K562 (cell line): Measurements from ENCODE around the gene OFD1. TPM values are rescaled to one million over a fixed set of nuclear protein-coding genes. Genes with fewer than 3 reads are reported as not detected.

Experiments used
- ATAC-seq: fragments of 200-7000 bp; cut with Tn5 transposase; 3 replicates; pipeline ENCODE4 v1.9.1; 2020; ENCODE audit warnings: moderate library complexity
- BruUV-seq: library from RNA; stranded (reverse); fragments of 400-500 nt; replicated peaks from 2 replicates; lab custom pipeline; 2021; lab: Mats Ljungman, UMichigan
- CTCF ChIA-PET: fragments of 300-600 bp; formaldehyde crosslinking; extraction: SDS; loops from one replicate; lab custom pipeline; 2021; ENCODE audit warnings: low intra/inter-chr PET ratio; lab: Yijun Ruan, JAX
- POLR2A ChIA-PET: fragments of 300-600, 350-650 bp; sonication (Branson Sonifier 250); formaldehyde crosslinking; extraction: SDS; loops from one replicate; lab custom pipeline; 2021; ENCODE audit warnings: antibody characterized with exemption, inconsistent platforms; lab: Yijun Ruan, JAX
- DNase-seq, 4 experiments: peaks; one replicate each; pipeline versions ENCODE4 v3.0.0 to v3.0.0-alpha.2; 2011 to 2018; ENCODE audit warnings: low spot score in 3 of 4, mixed read lengths in 3 of 4; ENCODE audit errors: extremely low read depth in 1 of 4
- FAIRE-seq: peaks from 2 replicates; lab custom pipeline; 2011; peaks lifted over from hg19 to GRCh38; lab: Jason Lieb, UNC
- H2AFZ ChIP-seq: 2 replicates; pipeline ENCODE4 v1.6.0; 2011; ENCODE audit warnings: low read depth, low read length, control low read depth, inconsistent platforms
- H3K27ac ChIP-seq: fragments of 200-600 bp; 3 replicates; pipeline ENCODE4 v1.8.0; 2011; ENCODE audit warnings: low read depth, mild to moderate bottlenecking, control low read depth, inconsistent platforms, low read length, moderate library complexity, mixed read lengths; ENCODE audit errors: extremely low read depth
- H3K27me3 ChIP-seq, 2 experiments: fragments of 300-600 bp in 1 of 2; 2 replicates in 1 of 2; 3 replicates in 1 of 2; pipeline versions ENCODE4 v1.6.0 to v1.8.0; 2011; ENCODE audit warnings: inconsistent platforms in 2 of 2, low read length in 2 of 2, mild to moderate bottlenecking in 1 of 2, mixed read lengths in 1 of 2, moderate library complexity in 1 of 2; ENCODE audit not compliant: control insufficient read depth in 2 of 2, insufficient read depth in 2 of 2
- H3K36me3 ChIP-seq: fragments of 300-600 bp; 3 replicates; pipeline ENCODE4 v1.8.0; 2011; ENCODE audit warnings: mild to moderate bottlenecking, low read length, inconsistent platforms; ENCODE audit not compliant: control insufficient read depth, insufficient read depth
- H3K4me1 ChIP-seq, 2 experiments: fragments of 200-600 bp in 1 of 2; replicated peaks in 1 of 2; 2 replicates in 1 of 2; 3 replicates in 1 of 2; pipeline versions ENCODE4 v1.5.1 to v1.8.0; 2011; ENCODE audit warnings: inconsistent platforms in 2 of 2, low read length in 2 of 2, mild to moderate bottlenecking in 1 of 2, mixed read lengths in 1 of 2, moderate library complexity in 1 of 2; ENCODE audit not compliant: control insufficient read depth in 2 of 2, insufficient read depth in 2 of 2
- H3K4me2 ChIP-seq: 2 replicates; pipeline ENCODE4 v1.6.1; 2011; ENCODE audit warnings: low read length, control low read depth, inconsistent platforms, mixed read lengths; ENCODE audit not compliant: insufficient read depth
- H3K4me3 ChIP-seq: fragments of 200-600 bp; sonication (generic), shearing (Covaris generic); 2 replicates; pipeline ENCODE4 v1.5.1; 2016; ENCODE audit warnings: control low read depth, inconsistent platforms
- H3K79me2 ChIP-seq: fragments of 200-600 bp; 3 replicates; pipeline ENCODE4 v1.8.0; 2011; ENCODE audit warnings: low read length, inconsistent platforms; ENCODE audit not compliant: control insufficient read depth, insufficient read depth
- H3K9ac ChIP-seq, 2 experiments: 2 replicates each; pipeline versions ENCODE4 v1.6.0 to v1.6.1; 2011; ENCODE audit warnings: low read depth in 2 of 2, low read length in 2 of 2, control low read depth in 1 of 2, inconsistent platforms in 1 of 2, mild to moderate bottlenecking in 1 of 2, mixed read lengths in 1 of 2; ENCODE audit not compliant: insufficient read depth in 1 of 2
- H3K9me1 ChIP-seq: one replicate; pipeline ENCODE4 v1.6.0; 2011; ENCODE audit warnings: inconsistent platforms, mild to moderate bottlenecking, low read length, moderate library complexity; ENCODE audit not compliant: control insufficient read depth, insufficient read depth
- H3K9me3 ChIP-seq: replicated peaks from 2 replicates; pipeline ENCODE4 v1.5.1; 2011; ENCODE audit warnings: low read depth, low read length, inconsistent platforms; ENCODE audit not compliant: control insufficient read depth, insufficient read depth
- H4K20me1 ChIP-seq: replicated peaks from 2 replicates; pipeline ENCODE4 v1.6.1; 2011; ENCODE audit warnings: low read length, inconsistent platforms, mixed read lengths; ENCODE audit not compliant: control insufficient read depth, insufficient read depth
- ADNP ChIP-seq: fragments of 200-800 bp; sonication (Bioruptor generic); IDR thresholded peaks from 2 replicates; pipeline ENCODE4 v1.6.1; 2016; ENCODE audit warnings: missing genetic modification characterization, missing compliant biosample characterization
- CCNT2 ChIP-seq: IDR thresholded peaks from 2 replicates; pipeline ENCODE4 v1.6.1; 2011; ENCODE audit warnings: borderline replicate concordance, low read depth, mild to moderate bottlenecking, moderate library complexity, mixed read lengths, low read length; ENCODE audit not compliant: insufficient read length; ENCODE audit errors: extremely low read depth
- EGR1 ChIP-seq: fragments of 450-650 bp; conservative IDR thresholded peaks from 2 replicates; pipeline ENCODE4 v1.6.1; 2017; ENCODE audit warnings: mild to moderate bottlenecking
- ELK3 ChIP-seq: fragments of 450-650 bp; formaldehyde crosslinking; IDR thresholded peaks from 2 replicates; pipeline ENCODE4 v1.4.0; 2020; ENCODE audit warnings: mild to moderate bottlenecking
- FOXJ2 ChIP-seq: fragments of 200-800 bp; sonication (Bioruptor generic); IDR thresholded peaks from 2 replicates; pipeline ENCODE4 v1.6.1; 2016; ENCODE audit warnings: missing genetic modification characterization, missing compliant biosample characterization
- HLTF ChIP-seq: fragments of 450-650 bp; IDR thresholded peaks from 2 replicates; pipeline ENCODE4 v1.6.1; 2016
- HMG20A ChIP-seq: fragments of 450-650 bp; formaldehyde crosslinking; conservative IDR thresholded peaks from 2 replicates; pipeline ENCODE4 v1.4.0; 2020; ENCODE audit warnings: mild to moderate bottlenecking, mixed read lengths
- PATZ1 ChIP-seq: fragments of 250-450 bp; sonication (Bioruptor Pico); IDR thresholded peaks from 2 replicates; pipeline ENCODE4 v1.5.0; 2020; ENCODE audit warnings: mild to moderate bottlenecking, borderline replicate concordance
- RBFOX2 ChIP-seq: fragments of 200-400 bp; formaldehyde crosslinking; IDR thresholded peaks from 2 replicates; pipeline ENCODE4 v1.6.1; 2017; ENCODE audit warnings: low read depth, mild to moderate bottlenecking, low read length, moderate library complexity
- RBM17 ChIP-seq: fragments of 200-400 bp; formaldehyde crosslinking; IDR thresholded peaks from 2 replicates; pipeline ENCODE4 v1.6.1; 2017; ENCODE audit warnings: low read depth, mild to moderate bottlenecking, low read length, borderline replicate concordance
- in situ Hi-C: fragments of 300-500 bp; cut with MboI; formaldehyde crosslinking; loops from 4 replicates; pipeline ENCODE4 v1.15.0; 2018; ENCODE audit warnings: inconsistent platforms, mixed read lengths
- intact Hi-C: fragments of 100-400 bp; cut with micrococcal nuclease; formaldehyde crosslinking; loops from 2 replicates; pipeline ENCODE4 v1.14.2; 2022
- polyA plus RNA-seq, 8 experiments: library from polyadenylated mRNA; depleted of rRNA in 4 of 8; stranded (reverse) in 5 of 8; unstranded in 3 of 8; fragments of >200 nt; fragmentation: Nextera tagmentation in 2 of 8; fragmentation: Illumina TruSeq in 1 of 8; extraction: Ambion mirVana in 2 of 8; extraction: Trizol in 1 of 8; gene quantifications; 2 replicates each; pipeline versions ENCODE4 v1.2.1 to v1.2.3, GENCODE V29; 2011 to 2014; ENCODE audit warnings: inconsistent platforms in 1 of 8, missing spikeins in 1 of 8
- total RNA-seq, 7 experiments: library from RNA; depleted of rRNA in 6 of 7; stranded (reverse); fragments of >200 nt in 6 of 7; fragmentation: Illumina TruSeq in 2 of 7; extraction: Trizol in 2 of 7; gene quantifications; 2 replicates each; pipeline versions ENCODE4 v1.2.1 to v1.2.3, GENCODE V29; 2011 to 2021; ENCODE audit warnings: low replicate concordance in 1 of 7
- TF ChIP-seq, protein P1 (sequence below): fragments of 250-450 bp; sonication (Bioruptor Pico); IDR thresholded peaks from 2 replicates; pipeline ENCODE4 v1.8.0; 2022; ENCODE audit warnings: moderate library complexity, mild to moderate bottlenecking, inconsistent platforms

OFD1 gene
- total and polyA plus RNA-seq, 9 of the 15 experiments (the other 6 are each of a cell fraction or from before 2014, with no cell fraction given) = 22.0 to 49.1 (median 30.2) TPM

DNA sequence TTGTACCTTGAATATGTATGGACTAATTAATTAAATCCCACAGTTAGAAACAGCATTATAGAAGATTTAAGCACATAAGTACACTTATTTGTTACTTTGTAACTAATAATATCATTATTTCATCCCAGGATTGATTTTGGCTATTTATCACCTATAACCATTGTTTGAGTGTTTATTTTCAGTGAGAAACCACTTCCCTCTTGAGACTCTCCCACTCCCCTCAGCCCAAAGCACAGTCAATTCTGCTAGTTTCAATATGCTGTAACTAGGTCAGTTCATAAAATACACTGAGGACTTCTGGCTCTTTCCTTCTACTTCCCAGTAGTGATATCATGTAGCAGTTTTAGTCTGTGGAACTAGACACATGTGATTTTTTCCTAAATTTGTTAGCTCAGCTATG, 16.3 kb downstream of the OFD1 start:
- TF ChIP-seq FOXJ2 (tag) (no peak), ADNP (no peak), EGR1 (no peak), CCNT2 (no peak), ELK3 (no peak), RBFOX2 (no peak), HMG20A (CRISPR knock-in tag) (no peak), PATZ1 (CRISPR knock-in tag) (no peak), HLTF (no peak), RBM17 (no peak)
- TF ChIP-seq, protein P1, sequence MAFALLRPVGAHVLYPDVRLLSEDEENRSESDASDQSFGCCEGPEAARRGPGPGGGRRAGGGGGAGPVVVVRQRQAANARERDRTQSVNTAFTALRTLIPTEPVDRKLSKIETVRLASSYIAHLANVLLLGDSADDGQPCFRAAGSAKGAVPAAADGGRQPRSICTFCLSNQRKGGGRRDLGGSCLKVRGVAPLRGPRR (CRISPR knock-in tag) = no peak
- ChIA-PET POLR2A (interaction anchor here (1.1 to 1.6 kb wide), 2 partner anchors 14 to 53 kb away, joined by 3 to 4 read pairs; no protein-coding TSS in a partner anchor), CTCF (no interaction called here)
- Histone ChIP-seq H2AFZ (no peak overlapping the region), H3K4me3 (no peak overlapping the region), H3K79me2 (no peaks in the 10 kb centered on the region), H3K9ac (no peak overlapping the region), H3K27me3 (no peaks in the 10 kb centered on the region), H3K9me1 (no peaks in the 10 kb centered on the region), H3K27ac (no peak overlapping the region), H4K20me1 (no peaks in the 10 kb centered on the region), H3K4me2 (no peak overlapping the region), H3K4me1 (no peaks in the 10 kb centered on the region), H3K9me3 (no peaks in the 10 kb centered on the region), H3K36me3 (peaks cover 79% of the 10 kb centered on the region)
- DNase-seq = no peak
- intact Hi-C loops = loop anchor here (1.0 to 2.0 kb wide), 2 partner anchors 244 to 281 kb away; no protein-coding TSS in a partner anchor
- ATAC-seq = no peak
- no TSS peak for BruUV-seq
- in situ Hi-C loops = no loop called here
- FAIRE-seq = no peak
